ENCODE measurements around the gene NEK4.

DNA sequence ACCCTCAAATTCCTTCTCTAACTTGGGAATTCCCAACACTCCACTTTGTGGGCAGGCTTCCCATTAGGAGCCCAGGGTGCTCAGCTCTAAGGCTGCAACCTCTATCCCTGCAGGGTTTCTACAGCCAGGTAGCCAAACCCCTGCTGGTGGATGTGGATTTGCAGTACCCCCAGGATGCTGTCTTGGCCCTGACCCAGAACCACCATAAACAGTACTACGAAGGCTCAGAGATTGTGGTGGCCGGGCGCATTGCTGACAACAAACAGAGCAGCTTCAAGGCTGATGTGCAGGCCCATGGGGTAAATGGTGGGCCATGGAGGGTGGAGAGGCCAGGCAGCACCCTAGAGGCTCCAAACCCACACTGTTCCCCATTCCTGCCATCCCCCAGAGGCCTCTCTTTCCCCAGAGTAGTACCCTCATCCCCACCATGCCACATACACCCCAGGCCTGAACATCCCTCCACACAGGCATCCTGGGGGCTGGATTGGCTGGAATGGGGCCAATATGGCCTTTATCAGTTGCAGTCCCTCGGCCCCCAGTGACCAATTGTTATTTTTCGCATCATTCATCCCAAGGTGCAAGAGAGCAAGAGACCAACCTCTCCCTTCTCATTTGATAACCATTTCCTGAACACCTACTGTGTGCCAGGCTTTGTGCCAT lies 14.3 kb upstream of the NEK4 start:
- TF ChIP-seq, protein P1, sequence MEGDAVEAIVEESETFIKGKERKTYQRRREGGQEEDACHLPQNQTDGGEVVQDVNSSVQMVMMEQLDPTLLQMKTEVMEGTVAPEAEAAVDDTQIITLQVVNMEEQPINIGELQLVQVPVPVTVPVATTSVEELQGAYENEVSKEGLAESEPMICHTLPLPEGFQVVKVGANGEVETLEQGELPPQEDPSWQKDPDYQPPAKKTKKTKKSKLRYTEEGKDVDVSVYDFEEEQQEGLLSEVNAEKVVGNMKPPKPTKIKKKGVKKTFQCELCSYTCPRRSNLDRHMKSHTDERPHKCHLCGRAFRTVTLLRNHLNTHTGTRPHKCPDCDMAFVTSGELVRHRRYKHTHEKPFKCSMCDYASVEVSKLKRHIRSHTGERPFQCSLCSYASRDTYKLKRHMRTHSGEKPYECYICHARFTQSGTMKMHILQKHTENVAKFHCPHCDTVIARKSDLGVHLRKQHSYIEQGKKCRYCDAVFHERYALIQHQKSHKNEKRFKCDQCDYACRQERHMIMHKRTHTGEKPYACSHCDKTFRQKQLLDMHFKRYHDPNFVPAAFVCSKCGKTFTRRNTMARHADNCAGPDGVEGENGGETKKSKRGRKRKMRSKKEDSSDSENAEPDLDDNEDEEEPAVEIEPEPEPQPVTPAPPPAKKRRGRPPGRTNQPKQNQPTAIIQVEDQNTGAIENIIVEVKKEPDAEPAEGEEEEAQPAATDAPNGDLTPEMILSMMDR (IDR thresholded peaks at IDR 0.05; ENCODE audit: low read length), result no peak
- TF ChIP-seq EZH2phosphoT487 (IDR thresholded peaks at IDR 0.05; ENCODE audit: low read length) (no peak), EZH2 (optimal IDR thresholded peaks at IDR 0.05; ENCODE audit: low read depth, low read length) (no peak)

All from MM.1S (cell line).